WTC11 (cell line): Measurements from ENCODE around the gene RDH12.

ENCODE experiments used
- CTCF ChIP-seq: fragments of 200-600 bp; IDR thresholded peaks from 2 replicates; pipeline ENCODE4 v1.8.0; 2022; ENCODE audit warnings: antibody characterized with exemption
- HMGA2 ChIP-seq: fragments of 250-450 bp; sonication (Bioruptor Pico); IDR thresholded peaks from 2 replicates; pipeline ENCODE4 v1.4.0; 2021; ENCODE audit warnings: mild to moderate bottlenecking, moderate library complexity
- NFATC4 ChIP-seq: fragments of 250-450 bp; sonication (Bioruptor Pico); IDR thresholded peaks from 2 replicates; pipeline ENCODE4 v1.9.0; 2021; ENCODE audit warnings: mild to moderate bottlenecking

- TF ChIP-seq NFATC4 (no peak), CTCF (no peak), HMGA2 (CRISPR knock-in tag) (no peak)
Observed at GRCh38 chr14:67734675-67735074, 33.0 kb downstream of the RDH12 start.
